ENCODE data around the gene SNAPC2.
"Not testable (repeated sequence)": the region's sequence is repeated elsewhere in the genome, so short reads cannot be mapped to it uniquely, and the experiment has no call there.

The SNAPC2 gene

DNA sequence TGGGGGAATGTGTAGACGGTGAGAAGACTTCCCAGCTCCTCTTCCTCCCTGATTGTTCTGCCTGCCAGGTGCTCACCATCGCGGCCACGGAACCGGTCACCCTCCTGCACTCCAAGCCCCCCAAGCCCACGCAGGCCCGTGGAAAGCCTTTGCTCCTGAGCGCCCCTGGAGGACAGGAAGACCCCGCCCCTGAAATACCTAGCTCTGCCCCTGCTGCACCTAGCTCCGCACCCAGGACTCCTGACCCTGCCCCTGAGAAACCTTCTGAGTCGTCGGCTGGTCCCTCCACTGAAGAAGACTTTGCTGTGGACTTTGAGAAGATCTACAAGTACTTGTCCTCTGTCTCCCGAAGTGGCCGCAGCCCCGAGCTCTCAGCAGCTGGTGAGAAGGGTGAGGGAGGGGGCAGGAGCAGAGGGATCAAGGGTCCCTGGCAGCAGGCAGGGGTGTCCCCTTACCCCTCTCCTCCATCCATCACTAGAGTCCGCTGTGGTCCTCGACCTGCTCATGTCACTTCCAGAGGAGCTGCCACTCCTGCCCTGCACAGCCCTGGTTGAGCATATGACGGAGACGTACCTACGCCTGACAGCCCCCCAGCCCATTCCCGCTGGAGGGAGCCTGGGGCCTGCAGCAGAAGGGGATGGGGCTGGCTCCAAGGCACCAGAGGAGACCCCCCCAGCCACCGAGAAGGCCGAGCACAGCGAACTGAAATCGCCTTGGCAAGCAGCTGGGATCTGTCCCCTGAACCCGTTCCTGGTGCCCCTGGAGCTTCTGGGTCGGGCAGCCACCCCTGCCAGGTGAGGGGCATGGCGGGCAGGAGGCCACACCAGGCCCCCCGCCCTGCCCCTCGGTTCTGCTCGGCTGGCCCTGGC lies 2.1 kb downstream of the SNAPC2 start:
- no peak for DNase-seq (ENCODE audit: low read depth)

- no peak for DNase-seq (ENCODE audit: low read depth)
These were observed 2.7 kb downstream of the SNAPC2 start for GRCh38 chr19:7922836-7923195.

GRCh38 chr19:7923295-7924191 lies 3.4 kb downstream of the SNAPC2 start:
- no peak for DNase-seq (ENCODE audit: low read depth)

- no peak for DNase-seq (ENCODE audit: low read depth)
These were observed 4.1 kb downstream of the SNAPC2 start for GRCh38 chr19:7924241-7924640.

GRCh38 chr19:7924651-7925170 lies 4.6 kb downstream of the SNAPC2 start:
- DNase-seq (ENCODE audit: low read depth): no peak

DNA sequence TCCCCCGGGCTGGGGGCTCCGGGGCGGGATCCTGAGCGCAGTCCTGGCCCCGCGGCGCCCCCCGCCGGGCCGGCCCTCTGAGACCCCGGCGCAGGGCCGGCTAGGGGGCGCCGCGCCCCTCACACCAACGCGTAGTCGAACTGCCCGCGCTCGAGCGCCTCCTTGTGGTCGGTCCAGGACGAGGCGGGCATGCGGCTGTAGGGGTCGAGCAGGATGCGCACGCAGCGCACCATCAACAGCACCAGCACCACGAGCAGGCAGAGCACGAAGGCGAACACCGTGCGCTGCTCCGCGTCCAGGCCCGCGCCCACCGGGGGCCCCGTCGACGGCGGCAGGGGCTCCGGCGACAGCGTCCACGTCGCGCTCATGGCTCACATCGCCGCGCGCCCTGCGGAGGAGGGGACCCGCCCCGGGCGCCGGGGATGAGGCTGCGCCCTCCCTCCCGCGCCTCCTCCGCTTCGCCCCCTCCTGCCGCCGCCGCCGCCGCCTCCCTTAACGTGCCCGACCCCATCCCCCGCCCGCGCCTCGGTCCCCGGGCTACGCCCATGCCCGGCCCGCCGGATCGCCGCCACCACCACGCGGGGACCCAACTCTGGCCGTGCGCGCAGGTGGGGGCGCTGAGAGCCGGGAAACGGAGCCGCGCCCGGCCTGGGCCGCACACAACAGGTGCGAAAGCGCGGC lies 5.2 kb downstream of the SNAPC2 start:
- DNase-seq (ENCODE audit: low read depth): peak; percentile 62

DNA sequence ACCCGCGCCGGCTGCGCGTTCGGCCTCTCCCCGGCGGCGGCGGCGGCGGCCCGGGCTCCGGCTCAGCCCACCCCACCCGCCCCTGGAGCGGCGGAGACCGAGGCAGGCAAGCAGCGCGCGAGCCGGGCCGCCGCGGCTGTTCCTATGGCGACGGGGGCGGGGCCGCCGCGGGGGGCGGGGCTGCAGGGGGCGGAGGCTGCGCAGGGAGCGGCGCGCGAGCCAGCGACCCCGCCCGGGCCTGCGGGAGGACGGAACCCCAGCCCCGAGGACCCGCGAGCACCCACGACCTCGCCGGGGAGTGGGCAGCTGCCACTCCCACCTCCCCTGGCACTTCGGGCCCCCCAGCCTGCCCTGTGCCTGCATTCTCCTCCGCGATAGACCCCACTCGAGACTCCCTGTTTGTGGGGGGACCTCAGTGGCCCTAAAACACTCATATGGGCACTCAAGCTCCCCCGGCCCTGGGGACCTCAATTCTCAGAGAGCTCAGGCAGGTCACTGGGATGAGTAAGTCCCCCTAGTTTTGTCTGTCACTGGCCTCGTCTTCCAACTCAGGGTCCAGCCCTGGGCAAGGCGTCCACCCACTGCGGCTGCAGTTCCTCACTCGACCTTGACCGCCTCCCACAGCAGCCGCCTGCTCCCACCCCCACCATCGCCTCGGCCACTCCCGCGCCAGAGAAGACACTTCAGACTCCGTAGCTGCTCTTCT lies 6.0 kb downstream of the SNAPC2 start, which contains the start of gene CTXN1:
Gene CTXN1, minus strand, starts transcription at position 115 of the 706 bp plus-strand sequence. CDS start 597 bp downstream, outside the sequence.
- DNase-seq (ENCODE audit: low read depth): peak; percentile 59

DNA sequence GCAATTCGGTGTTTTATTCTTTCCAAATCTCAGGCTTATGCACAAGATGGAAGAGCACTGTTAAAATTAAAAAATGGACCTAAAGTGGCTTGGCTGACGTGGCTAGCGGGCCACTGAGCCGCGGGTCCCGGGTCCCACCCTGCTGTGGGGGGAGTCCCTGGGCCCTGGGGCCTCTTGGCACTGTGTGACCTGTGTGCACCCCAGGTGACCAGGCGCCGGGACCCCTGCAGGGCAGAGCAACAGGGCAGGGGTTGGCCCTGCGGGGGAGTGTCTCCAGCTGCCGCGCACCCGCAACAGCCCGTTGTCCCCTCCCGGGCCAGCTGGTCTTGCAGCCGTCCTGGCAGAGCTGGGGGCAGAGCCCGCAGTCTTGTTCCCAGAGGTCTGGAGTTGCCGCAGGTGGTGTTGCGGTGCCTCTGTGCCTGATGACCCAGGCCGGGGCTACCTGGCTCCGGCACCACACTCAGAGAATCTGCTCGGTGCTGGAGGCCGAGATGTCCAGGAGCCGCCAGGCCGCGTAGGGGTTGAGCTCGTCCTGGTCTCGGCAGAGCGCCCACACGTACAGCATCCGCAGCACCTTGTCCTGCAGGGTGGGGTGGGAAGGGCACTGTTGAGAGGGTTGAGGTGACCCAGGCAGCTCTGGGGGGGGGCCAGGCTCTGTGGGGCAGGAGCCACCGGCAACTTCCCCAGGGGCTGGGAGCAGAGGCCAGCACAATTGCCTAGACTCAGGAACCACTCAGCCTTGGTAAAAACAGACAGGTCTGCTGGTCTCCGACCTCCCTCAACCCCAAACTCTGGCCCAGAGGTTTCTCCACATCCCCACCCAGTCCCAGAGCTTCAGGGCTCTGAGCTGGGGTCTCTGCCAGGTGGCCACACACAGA lies 6.8 kb downstream of the SNAPC2 start:
- no peak for DNase-seq (ENCODE audit: low read depth)

GRCh38 chr19:7927605-7928333 lies 7.6 kb downstream of the SNAPC2 start:
- no peak for DNase-seq (ENCODE audit: low read depth)

GRCh38 chr19:7928334-7928706 lies 8.2 kb downstream of the SNAPC2 start:
- no peak for DNase-seq (ENCODE audit: low read depth)

- DNase-seq (ENCODE audit: low read depth): peak; percentile 51
These were observed 8.9 kb downstream of the SNAPC2 start for GRCh38 chr19:7928741-7929701.

DNA sequence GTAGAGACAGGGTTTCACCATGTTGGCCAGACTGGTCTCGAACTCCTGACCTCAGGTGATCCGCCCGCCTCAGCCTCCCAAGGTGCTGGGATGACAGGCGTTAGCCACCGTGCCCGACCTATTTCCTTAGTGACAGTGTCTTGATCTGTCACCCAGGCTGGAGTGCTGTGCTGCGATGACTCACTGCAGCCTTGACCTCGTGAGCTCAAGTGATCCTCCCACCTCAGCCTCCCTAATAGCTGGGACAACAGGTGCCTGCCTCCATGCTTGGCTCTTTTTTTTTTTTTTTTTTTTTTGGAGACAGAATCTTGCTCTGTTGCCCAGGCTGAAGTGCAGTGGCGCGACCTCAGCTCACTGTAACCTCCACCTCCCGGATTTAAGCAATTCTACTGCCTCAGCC lies 9.9 kb downstream of the SNAPC2 start:
- DNase-seq (ENCODE audit: low read depth): not testable (repeated sequence)

DNA sequence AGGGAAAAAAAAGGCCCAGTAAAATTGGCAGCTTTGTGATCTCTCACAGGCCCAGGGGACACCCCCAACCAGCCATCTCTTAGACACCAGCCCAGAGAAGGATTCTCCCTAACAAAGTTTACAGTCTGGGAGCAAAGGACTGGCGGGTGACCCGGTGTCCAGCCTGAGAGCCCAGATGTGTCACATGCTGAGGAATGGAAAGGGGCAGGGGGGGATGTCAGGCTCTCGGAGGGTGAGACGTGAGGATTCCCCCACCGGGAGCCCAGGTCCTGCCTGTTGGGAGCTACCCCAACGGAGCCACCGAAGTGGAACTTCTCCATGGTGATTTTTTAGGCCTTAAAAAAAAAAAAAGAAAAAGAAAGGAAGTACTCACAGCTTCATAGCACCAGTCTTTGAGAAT lies 10.6 kb downstream of the SNAPC2 start:
- DNase-seq (ENCODE audit: low read depth): no peak

DNA sequence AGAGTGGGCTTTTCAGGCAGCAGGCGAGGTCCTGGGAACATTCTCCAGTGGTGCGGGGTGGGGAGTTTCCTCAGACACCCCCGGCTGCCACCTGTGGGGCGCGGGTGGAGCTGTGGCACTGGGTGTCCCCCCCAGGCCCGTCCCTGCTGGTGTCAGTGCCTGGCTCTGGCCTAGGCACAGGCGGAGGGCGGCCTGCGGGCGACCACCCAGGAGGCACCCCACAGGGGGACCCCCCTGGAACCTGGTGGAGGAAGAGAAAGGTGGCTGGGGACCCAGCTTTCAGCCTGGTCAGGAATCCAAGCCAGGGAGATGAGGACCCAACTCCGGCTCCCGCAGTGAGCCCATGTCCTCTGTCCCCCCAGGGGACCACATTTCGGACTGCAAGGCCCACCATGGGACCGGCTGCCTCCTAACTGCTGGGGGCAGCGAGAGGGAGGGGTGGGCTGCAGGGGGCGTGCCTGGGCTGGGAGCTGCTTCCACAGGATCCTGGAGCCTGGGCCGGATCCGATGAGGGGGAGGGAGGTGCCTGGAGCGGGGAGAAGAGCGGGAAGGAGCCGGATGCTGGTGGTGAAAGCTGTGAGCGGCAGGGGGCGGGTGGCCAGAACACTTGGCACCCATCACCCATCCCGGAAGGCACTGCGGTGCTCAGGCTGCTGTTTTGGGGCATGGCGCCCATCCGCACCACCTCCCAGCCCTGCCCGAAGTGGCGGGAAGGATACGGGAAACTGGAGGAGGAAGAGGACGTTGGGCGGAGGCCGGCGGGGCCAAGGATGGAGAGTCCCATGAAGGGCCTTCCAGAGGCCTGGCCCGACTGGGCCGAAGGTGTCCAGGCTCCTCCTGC lies 11.3 kb downstream of the SNAPC2 start:
- DNase-seq (ENCODE audit: low read depth): no peak

- DNase-seq (ENCODE audit: low read depth): no peak
These were observed 12.3 kb downstream of the SNAPC2 start for GRCh38 chr19:7932276-7932929.

DNA sequence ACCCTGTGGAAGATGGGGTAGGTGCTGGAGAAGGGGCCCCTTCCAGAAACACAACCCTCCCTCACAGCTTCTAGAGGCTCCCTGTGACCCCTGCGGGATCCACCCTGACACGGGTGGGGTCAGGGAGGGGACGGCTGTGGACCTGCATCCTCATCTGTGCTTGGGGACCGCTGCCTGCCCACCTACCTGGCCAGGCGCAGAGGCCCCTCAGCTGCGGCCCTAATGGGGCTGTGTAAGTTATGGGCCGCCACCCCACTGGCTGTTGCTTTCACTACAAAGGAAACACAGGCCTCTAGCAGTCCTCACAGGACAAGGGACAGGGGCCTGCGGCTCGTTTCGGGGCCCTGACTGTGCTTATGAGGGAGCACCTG lies 12.8 kb downstream of the SNAPC2 start:
- DNase-seq (ENCODE audit: low read depth): no peak

DNA sequence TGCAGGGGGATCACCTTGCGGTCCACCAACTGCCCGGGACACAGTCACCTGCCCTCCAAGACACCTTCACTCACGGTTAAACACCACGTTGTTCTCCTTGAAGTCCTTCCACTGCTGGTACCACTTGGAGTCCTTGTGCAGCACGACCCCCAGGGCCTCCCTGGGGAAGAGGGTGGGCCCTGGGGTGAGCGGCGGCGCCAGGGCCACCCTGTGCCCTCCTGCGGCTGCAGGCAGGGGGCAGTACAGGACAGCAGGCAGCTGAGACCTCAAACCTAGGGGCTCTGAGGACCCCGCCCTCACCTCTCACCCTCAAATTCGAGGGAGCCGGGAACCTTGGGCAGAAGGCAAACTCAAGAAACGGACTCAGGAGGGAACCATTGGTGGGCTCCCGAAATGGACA lies 13.3 kb downstream of the SNAPC2 start:
- no peak for DNase-seq (ENCODE audit: low read depth)
